GM23338 (cell line): ENCODE results near the gene POLR2L. TPM values are rescaled to one million over a fixed set of nuclear protein-coding genes. Genes with fewer than 3 reads are reported as not detected.

Experiments
- ATAC-seq: fragments of 200-7000 bp; cut with Tn5 transposase; 3 replicates; pipeline ENCODE4 v1.9.1; 2020
- DNase-seq: peaks from one replicate; pipeline ENCODE4 v3.0.0-alpha.2; 2015; ENCODE audit warnings: low spot score
- H2AFZ ChIP-seq: fragments of 200-600 bp; sonication (generic); 2 replicates; pipeline ENCODE4 v1.8.0; 2016; ENCODE audit warnings: antibody characterized with exemption, mild to moderate bottlenecking, moderate library complexity
- H3F3A ChIP-seq: fragments of 200-600 bp; sonication (generic); replicated peaks from 2 replicates; pipeline ENCODE4 v1.8.0; 2017; ENCODE audit warnings: antibody characterized with exemption, mixed run types, low read depth
- H3K27ac ChIP-seq: fragments of 200-600 bp; sonication (generic); 2 replicates; pipeline ENCODE4 v1.6.1; 2016; ENCODE audit warnings: low read depth
- H3K27me3 ChIP-seq: fragments of 200-600 bp; sonication (generic); 2 replicates; pipeline ENCODE4 v1.8.0; 2016; ENCODE audit warnings: mild to moderate bottlenecking, mixed run types, moderate library complexity; ENCODE audit not compliant: insufficient read depth
- H3K36me3 ChIP-seq: fragments of 200-600 bp; sonication (generic); 2 replicates; pipeline ENCODE4 v1.8.0; 2016; ENCODE audit warnings: mild to moderate bottlenecking; ENCODE audit not compliant: insufficient read depth
- H3K4me1 ChIP-seq: fragments of 200-600 bp; sonication (generic); 2 replicates; pipeline ENCODE4 v1.8.0; 2016; ENCODE audit warnings: mild to moderate bottlenecking, moderate library complexity; ENCODE audit not compliant: insufficient read depth
- H3K4me2 ChIP-seq: fragments of 200-600 bp; sonication (generic); 2 replicates; pipeline ENCODE4 v1.7.1; 2017; ENCODE audit warnings: mixed run types
- H3K4me3 ChIP-seq: fragments of 200-600 bp; sonication (generic); 2 replicates; pipeline ENCODE4 v1.6.1; 2016; ENCODE audit warnings: mixed run types
- H3K79me2 ChIP-seq: fragments of 200-600 bp; sonication (generic); replicated peaks from 2 replicates; pipeline ENCODE4 v1.8.0; 2017; ENCODE audit warnings: mild to moderate bottlenecking; ENCODE audit not compliant: insufficient read depth
- H3K9me2 ChIP-seq: fragments of 200-600 bp; sonication (generic); 2 replicates; pipeline ENCODE4 v1.8.0; 2017; ENCODE audit not compliant: insufficient read depth
- H4K20me1 ChIP-seq: fragments of 200-600 bp; sonication (generic); replicated peaks from 2 replicates; pipeline ENCODE4 v1.8.0; 2017; ENCODE audit warnings: mild to moderate bottlenecking; ENCODE audit not compliant: insufficient read depth
- H3K27ac Mint-ChIP-seq: 2 replicates; pipeline ENCODE4 v1.8.0; 2020; ENCODE audit warnings: inconsistent platforms, mild to moderate bottlenecking, moderate library complexity, mixed read lengths
- H3K27me3 Mint-ChIP-seq: 3 replicates; pipeline ENCODE4 v1.8.0; 2022; ENCODE audit warnings: low read depth, mild to moderate bottlenecking, moderate library complexity, mixed read lengths, inconsistent platforms; ENCODE audit not compliant: insufficient read depth, poor library complexity
- H3K36me3 Mint-ChIP-seq: 3 replicates; pipeline ENCODE4 v1.8.0; 2021; ENCODE audit warnings: low read depth, mild to moderate bottlenecking, inconsistent platforms, moderate library complexity, mixed read lengths
- H3K4me1 Mint-ChIP-seq: 3 replicates; pipeline ENCODE4 v1.8.0; 2020; ENCODE audit warnings: mild to moderate bottlenecking, inconsistent platforms, mixed read lengths
- H3K4me3 Mint-ChIP-seq: 3 replicates; pipeline ENCODE4 v1.8.0; 2021; ENCODE audit warnings: moderate library complexity, mild to moderate bottlenecking, inconsistent platforms, mixed read lengths
- H3K9me3 Mint-ChIP-seq: 3 replicates; pipeline ENCODE4 v1.8.0; 2020; ENCODE audit warnings: moderate library complexity, mild to moderate bottlenecking, inconsistent platforms, mixed read lengths
- CREB1 ChIP-seq: fragments of 250-450 bp; sonication (Bioruptor Pico); IDR thresholded peaks from 2 replicates; pipeline ENCODE4 v1.5.0; 2020; ENCODE audit warnings: low read depth, mild to moderate bottlenecking, moderate library complexity
- ETS1 ChIP-seq: IDR thresholded peaks from 2 replicates; pipeline ENCODE4 v1.6.1; 2016; ENCODE audit warnings: antibody characterized with exemption
- EZH2 ChIP-seq: fragments of 200-600 bp; sonication (generic); IDR thresholded peaks from one replicate; pipeline ENCODE4 v1.8.0; 2017; ENCODE audit warnings: antibody characterized with exemption, mild to moderate bottlenecking, low read depth; ENCODE audit not compliant: unreplicated experiment
- POLR2AphosphoS5 ChIP-seq: IDR thresholded peaks from 2 replicates; pipeline ENCODE4 v1.6.1; 2016; ENCODE audit warnings: antibody characterized with exemption, low read depth
- REST ChIP-seq: IDR thresholded peaks from one replicate; pipeline ENCODE4 v1.6.1; 2018; ENCODE audit warnings: antibody characterized with exemption; ENCODE audit not compliant: unreplicated experiment
- STAT1 ChIP-seq: IDR thresholded peaks from one replicate; pipeline ENCODE4 v1.6.1; 2016; ENCODE audit warnings: antibody characterized with exemption; ENCODE audit not compliant: unreplicated experiment
- ZNF114 ChIP-seq: fragments of 250-450 bp; sonication (Bioruptor Pico); IDR thresholded peaks from 2 replicates; pipeline ENCODE4 v1.5.0; 2020; ENCODE audit warnings: mild to moderate bottlenecking, moderate library complexity
- ZNF331 ChIP-seq: fragments of 250-450 bp; sonication (Bioruptor Pico); IDR thresholded peaks from 2 replicates; pipeline ENCODE4 v1.5.0; 2020; ENCODE audit warnings: low read depth, mild to moderate bottlenecking, moderate library complexity
- polyA plus RNA-seq: library from polyadenylated mRNA; unstranded; fragments of >200 nt; fragmentation: Nextera tagmentation; extraction: Ambion mirVana; gene quantifications from 2 replicates; pipeline ENCODE4 v1.2.1, GENCODE V29; 2016
- total RNA-seq: library from RNA; depleted of rRNA; stranded (reverse); fragments of >200 nt; shearing (Covaris generic); gene quantifications from 2 replicates; pipeline ENCODE4 v1.2.3, GENCODE V29; 2014

POLR2L gene
- total and polyA plus RNA-seq, 2 experiments from 2014 or later = 32.2 to 369 TPM

- H3K4me3 Mint-ChIP-seq = peak within 1 kb of the TSS; percentile 83
- Histone ChIP-seq H3K27ac (no peak within 1 kb of the TSS), H3F3A (peaks cover 12% of the 10 kb centered on the region), H3K4me2 (peak within 1 kb of the TSS; percentile 85), H4K20me1 (peaks cover 21% of the 10 kb centered on the region), H3K4me3 (peak within 1 kb of the TSS; percentile 73), H3K36me3 (no peaks in the 10 kb centered on the region), H3K9me2 (no peaks in the 10 kb centered on the region), H2AFZ (peak within 1 kb of the TSS; percentile 69; the same call in 1 of the 2 replicates), H3K79me2 (0 out of 2 replicates have a peak, but pooled peaks cover 5% of the 10 kb centered on the region), H3K27me3 (no peaks in the 10 kb centered on the region), H3K4me1 (peaks cover 7% of the 10 kb centered on the region; the same call in 1 of the 2 replicates)
- ATAC-seq (peak; percentile 4), DNase-seq (peak; percentile 51)
- H3K27me3 Mint-ChIP-seq = peaks cover 27% of the 10 kb centered on the region
- H3K9me3 Mint-ChIP-seq = no peaks in the 10 kb centered on the region
- peaks cover 12% of the 10 kb centered on the region; the same call in 2 of the 3 replicates for H3K36me3 Mint-ChIP-seq
- no peak within 1 kb of the TSS for H3K27ac Mint-ChIP-seq
- peaks cover 6% of the 10 kb centered on the region for H3K4me1 Mint-ChIP-seq
- TF ChIP-seq EZH2 = no peak
- TF ChIP-seq REST = no peak
Measured at GRCh38 chr11:818396-819128, 23.8 kb downstream of the POLR2L start, which contains the start of gene PNPLA2. PNPLA2 (plus strand) TSS chr11:818914; CDS start chr11:819719, 805 bp downstream.

GRCh38 chr11:816433-816779 is 25.9 kb downstream of the POLR2L start:
- DNase-seq (peak; percentile 73), ATAC-seq (peak; percentile 2; the same call in 2 of the 3 replicates)
- H4K20me1 ChIP-seq = peaks cover 18% of the 10 kb centered on the region
- TF ChIP-seq POLR2AphosphoS5 = no peak
- TF ChIP-seq ETS1 = no peak
- no peak for TF ChIP-seq ZNF331
- no peak for TF ChIP-seq REST
- TF ChIP-seq ZNF114 (CRISPR knock-in tag) = no peak
- no peak for TF ChIP-seq STAT1
- TF ChIP-seq CREB1 (CRISPR knock-in tag) = no peak
- TF ChIP-seq EZH2 = no peak

More at GRCh38 chr11:816433-816779, 25.9 kb downstream of the POLR2L start:
- Histone ChIP-seq H3K4me1 (peaks cover 11% of the 10 kb centered on the region; the same call in 1 of the 2 replicates), H3K27me3 (no peaks in the 10 kb centered on the region), H3K36me3 (peaks cover 17% of the 10 kb centered on the region), H3K9me2 (no peaks in the 10 kb centered on the region), H3K4me2 (no peak overlapping the region), H3K4me3 (no peak overlapping the region), H3F3A (peaks cover 34% of the 10 kb centered on the region), H3K79me2 (peaks cover 9% of the 10 kb centered on the region), H3K27ac (no peak overlapping the region), H2AFZ (no peak overlapping the region)
- Mint-ChIP-seq H3K27ac (no peak overlapping the region), H3K27me3 (peaks cover 25% of the 10 kb centered on the region), H3K9me3 (0 out of 3 replicates have a peak, but pooled peaks cover 1% of the 10 kb centered on the region), H3K36me3 (peaks cover 33% of the 10 kb centered on the region), H3K4me1 (peaks cover 17% of the 10 kb centered on the region), H3K4me3 (no peak overlapping the region)
